HCT116 (cell line): ENCODE data around the gene TUB. TPM values are rescaled to one million over a fixed set of nuclear protein-coding genes. Genes with fewer than 3 reads are reported as not detected.

Experiments used
- ATAC-seq: fragments of 200-7000 bp; cut with Tn5 transposase; 2 replicates; pipeline ENCODE4 v1.9.1; 2020; ENCODE audit warnings: mild to moderate bottlenecking, moderate library complexity
- BruUV-seq: library from RNA; stranded (reverse); fragments of 400-500 nt; replicated peaks from 2 replicates; lab custom pipeline; 2021; lab: Mats Ljungman, UMichigan
- CTCF ChIA-PET: fragments of 300-600 bp; sonication (Branson Sonifier 250); formaldehyde crosslinking; loops from one replicate; lab custom pipeline; 2021; ENCODE audit warnings: antibody characterized with exemption; lab: Charles Lee
- POLR2A ChIA-PET: fragments of 300-600, 350-600 bp; sonication (Branson Sonifier 250); formaldehyde crosslinking; loops from one replicate; lab custom pipeline; 2021; ENCODE audit warnings: antibody characterized with exemption; lab: Charles Lee
- RAD21 ChIA-PET, 2 experiments: fragments of 300-600 bp; sonication (Branson Sonifier 250); formaldehyde crosslinking; loops; one replicate each; lab custom pipeline; 2023; ENCODE audit warnings: low total read pairs in 2 of 2; ENCODE audit not compliant: uncharacterized antibody in 2 of 2, unreplicated experiment in 2 of 2, low non-redundant PET in 1 of 2; lab: Charles Lee
- DNase-seq: peaks from one replicate; pipeline ENCODE4 v3.0.0-alpha.2; 2010; ENCODE audit warnings: low read depth, low spot score
- H2AFZ ChIP-seq: fragments of 200-600 bp; shearing (Covaris generic), sonication (generic); 2 replicates; pipeline ENCODE4 v1.6.1; 2017; ENCODE audit warnings: low read depth, mixed run types, mixed read lengths, antibody characterized with exemption, low read length; ENCODE audit not compliant: poor library complexity, severe bottlenecking
- H3K27ac ChIP-seq: 2 replicates; pipeline ENCODE4 v1.5.1; 2012; ENCODE audit warnings: low read depth, low read length
- H3K27me3 ChIP-seq: fragments of 200-600 bp; sonication (generic); 2 replicates; pipeline ENCODE4 v1.6.1; 2016; ENCODE audit warnings: mixed run types, low read length, mixed read lengths; ENCODE audit not compliant: insufficient read depth
- H3K36me3 ChIP-seq, 2 experiments: fragments of 200-500 bp in 1 of 2; fragments of 200-600 bp in 1 of 2; sonication (Bioruptor generic) in 1 of 2; sonication (generic) in 1 of 2; 2 replicates each; pipeline versions ENCODE4 v1.5.1 to v1.6.1; 2014 to 2016; ENCODE audit warnings: low read length in 2 of 2, inconsistent platforms in 1 of 2, mixed read lengths in 1 of 2, mixed run types in 1 of 2; ENCODE audit not compliant: insufficient read depth in 2 of 2, control insufficient read depth in 1 of 2
- H3K4me1 ChIP-seq, 2 experiments: fragments of 200-600 bp in 1 of 2; sonication (generic) in 1 of 2; 2 replicates each; pipeline versions ENCODE4 v1.5.1 to v1.6.1; 2012 to 2017; ENCODE audit warnings: low read length in 2 of 2, inconsistent platforms in 1 of 2, mild to moderate bottlenecking in 1 of 2, mixed read lengths in 1 of 2, mixed run types in 1 of 2, moderate library complexity in 1 of 2; ENCODE audit not compliant: insufficient read depth in 2 of 2, control insufficient read depth in 1 of 2
- H3K4me2 ChIP-seq: fragments of 200-600 bp; sonication (generic); 2 replicates; pipeline ENCODE4 v1.6.1; 2017; ENCODE audit warnings: mixed run types, low read length, mixed read lengths
- H3K4me3 ChIP-seq, 2 experiments: fragments of 200-600 bp in 1 of 2; sonication (generic) in 1 of 2; replicated peaks in 1 of 2; 2 replicates each; pipeline ENCODE4 v1.5.1; 2011 to 2016; ENCODE audit warnings: low read length in 2 of 2, control low read depth in 1 of 2, low read depth in 1 of 2, mild to moderate bottlenecking in 1 of 2, mixed read lengths in 1 of 2, mixed run types in 1 of 2
- H3K79me2 ChIP-seq: fragments of 200-600 bp; sonication (generic); 2 replicates; pipeline ENCODE4 v1.6.1; 2017; ENCODE audit warnings: mild to moderate bottlenecking, mixed run types, low read length, moderate library complexity, mixed read lengths; ENCODE audit not compliant: insufficient read depth
- H3K9ac ChIP-seq: fragments of 200-600 bp; sonication (generic); 2 replicates; pipeline ENCODE4 v1.6.1; 2016; ENCODE audit warnings: low read length, mixed read lengths
- H3K9me2 ChIP-seq: fragments of 200-600 bp; sonication (generic), shearing (Covaris generic); 2 replicates; pipeline ENCODE4 v1.6.1; 2017; ENCODE audit warnings: mixed run types, mild to moderate bottlenecking, moderate library complexity; ENCODE audit not compliant: insufficient read depth
- H3K9me3 ChIP-seq, 2 experiments: fragments of 200-500 bp in 1 of 2; fragments of 200-600 bp in 1 of 2; sonication (Bioruptor generic) in 1 of 2; sonication (generic) in 1 of 2; 2 replicates each; pipeline ENCODE4 v1.6.1; 2014 to 2017; ENCODE audit warnings: low read length in 2 of 2, mixed read lengths in 2 of 2, inconsistent platforms in 1 of 2, low read depth in 1 of 2, mild to moderate bottlenecking in 1 of 2, mixed run types in 1 of 2, moderate library complexity in 1 of 2; ENCODE audit not compliant: control insufficient read depth in 1 of 2, insufficient read depth in 1 of 2
- H4K20me1 ChIP-seq: fragments of 200-600 bp; sonication (generic), shearing (Covaris generic); 2 replicates; pipeline ENCODE4 v1.6.1; 2017; ENCODE audit warnings: mixed run types, mild to moderate bottlenecking, moderate library complexity; ENCODE audit not compliant: insufficient read depth
- EZH2phosphoT487 ChIP-seq: fragments of 200-600 bp; IDR thresholded peaks from 2 replicates; pipeline ENCODE4 v1.6.1; 2018; ENCODE audit warnings: antibody characterized with exemption, borderline replicate concordance
- JUND ChIP-seq: IDR thresholded peaks from 2 replicates; pipeline ENCODE4 v1.6.1; 2012
- MAX ChIP-seq: IDR thresholded peaks from 2 replicates; pipeline ENCODE4 v1.6.1; 2012
- POLR2A ChIP-seq: IDR thresholded peaks from 2 replicates; pipeline ENCODE4 v1.7.0; 2011; ENCODE audit warnings: borderline replicate concordance; ENCODE audit not compliant: insufficient read depth, insufficient read length; ENCODE audit errors: extremely low read depth
- RAD21 ChIP-seq: IDR thresholded peaks from 2 replicates; pipeline ENCODE4 v1.6.1; 2012; ENCODE audit warnings: low read depth, mild to moderate bottlenecking
- SIN3A ChIP-seq: IDR thresholded peaks from 2 replicates; pipeline ENCODE4 v1.6.1; 2012; ENCODE audit warnings: low read depth
- SRF ChIP-seq: IDR thresholded peaks from 2 replicates; pipeline ENCODE4 v1.6.1; 2012; ENCODE audit warnings: low read depth
- YY1 ChIP-seq: IDR thresholded peaks from 2 replicates; pipeline ENCODE4 v1.6.1; 2011; ENCODE audit warnings: low read length, low read depth, moderate library complexity, mild to moderate bottlenecking; ENCODE audit not compliant: insufficient replicate concordance; ENCODE audit errors: extremely low read depth
- ZFX ChIP-seq: fragments of 450-650 bp; IDR thresholded peaks from 2 replicates; pipeline ENCODE4 v1.6.1; 2017
- ZNF274 ChIP-seq: fragments of 200-500 bp; sonication (Bioruptor generic); IDR thresholded peaks from 2 replicates; pipeline ENCODE4 v1.6.1; 2014; ENCODE audit warnings: mild to moderate bottlenecking, low read depth, low read length, inconsistent platforms
- intact Hi-C: fragments of 100-400 bp; cut with micrococcal nuclease; formaldehyde crosslinking; loops from 2 replicates; pipeline ENCODE4 v1.10.0; 2022
- total RNA-seq: library from RNA; stranded (reverse); gene quantifications from one replicate; pipeline ENCODE4 v1.2.1, GENCODE V29; 2021; ENCODE audit not compliant: unreplicated experiment
- TF ChIP-seq, protein P1 (sequence below), 3 experiments: fragments of 200-600 bp in 1 of 3; sonication (generic) in 1 of 3; IDR thresholded peaks in 2 of 3; conservative IDR thresholded peaks in 1 of 3; 2 replicates each; pipeline ENCODE4 v1.5.1; 2012 to 2017; ENCODE audit warnings: low read depth in 2 of 3, low read length in 2 of 3, antibody characterized with exemption in 1 of 3, borderline replicate concordance in 1 of 3, control low read depth in 1 of 3, mild to moderate bottlenecking in 1 of 3, mixed read lengths in 1 of 3, mixed run types in 1 of 3, moderate library complexity in 1 of 3; ENCODE audit not compliant: insufficient read depth in 1 of 3
- TF ChIP-seq, protein P2 (sequence below): IDR thresholded peaks from 2 replicates; pipeline ENCODE4 v1.6.1; 2012; ENCODE audit warnings: low read depth

TUB gene
- total RNA-seq, 1 experiment from 2014 or later: 0.02 TPM

DNA sequence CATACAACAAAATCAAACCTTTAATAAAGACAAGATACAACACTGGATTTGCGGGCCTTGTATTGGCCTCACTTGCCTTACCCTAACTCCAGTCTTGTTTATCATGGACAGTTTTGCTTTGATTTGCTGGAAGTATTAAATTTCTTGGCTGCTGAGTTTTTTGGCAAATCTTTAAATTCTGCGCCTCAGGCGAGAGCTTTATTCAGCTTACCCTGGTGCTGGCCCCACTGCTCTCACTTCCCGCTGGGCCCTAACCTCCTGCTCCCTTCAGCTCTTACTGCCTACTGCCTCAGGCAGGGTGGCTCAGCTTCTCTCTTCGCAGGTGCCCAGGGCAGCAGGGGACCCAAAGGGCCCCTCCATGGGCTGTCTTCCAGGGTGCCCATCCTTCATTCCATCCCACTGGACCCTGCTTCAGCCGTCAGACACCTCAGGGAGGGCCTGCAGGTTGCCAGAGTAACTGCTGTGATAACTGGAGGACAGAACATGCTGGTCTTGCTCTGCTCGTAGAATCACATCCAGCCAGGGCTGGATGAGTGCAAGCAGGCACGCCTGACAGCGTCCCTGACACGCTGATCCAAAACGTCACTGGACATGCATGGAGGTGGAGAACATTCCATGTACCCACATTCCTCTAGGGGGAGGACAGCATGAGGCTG is 45.7 kb upstream of the TUB start:
- TF ChIP-seq, protein P1, sequence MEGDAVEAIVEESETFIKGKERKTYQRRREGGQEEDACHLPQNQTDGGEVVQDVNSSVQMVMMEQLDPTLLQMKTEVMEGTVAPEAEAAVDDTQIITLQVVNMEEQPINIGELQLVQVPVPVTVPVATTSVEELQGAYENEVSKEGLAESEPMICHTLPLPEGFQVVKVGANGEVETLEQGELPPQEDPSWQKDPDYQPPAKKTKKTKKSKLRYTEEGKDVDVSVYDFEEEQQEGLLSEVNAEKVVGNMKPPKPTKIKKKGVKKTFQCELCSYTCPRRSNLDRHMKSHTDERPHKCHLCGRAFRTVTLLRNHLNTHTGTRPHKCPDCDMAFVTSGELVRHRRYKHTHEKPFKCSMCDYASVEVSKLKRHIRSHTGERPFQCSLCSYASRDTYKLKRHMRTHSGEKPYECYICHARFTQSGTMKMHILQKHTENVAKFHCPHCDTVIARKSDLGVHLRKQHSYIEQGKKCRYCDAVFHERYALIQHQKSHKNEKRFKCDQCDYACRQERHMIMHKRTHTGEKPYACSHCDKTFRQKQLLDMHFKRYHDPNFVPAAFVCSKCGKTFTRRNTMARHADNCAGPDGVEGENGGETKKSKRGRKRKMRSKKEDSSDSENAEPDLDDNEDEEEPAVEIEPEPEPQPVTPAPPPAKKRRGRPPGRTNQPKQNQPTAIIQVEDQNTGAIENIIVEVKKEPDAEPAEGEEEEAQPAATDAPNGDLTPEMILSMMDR (IDR thresholded peaks at IDR 0.05 in 2 of 3, conservative IDR thresholded peaks at IDR 0.05 in 1 of 3; ENCODE audit: borderline replicate concordance in 1 of 3, insufficient read depth in 1 of 3, low read depth in 2 of 3, low read length in 2 of 3): no peak
- no peak for TF ChIP-seq MAX
- TF ChIP-seq EZH2phosphoT487: no peak
- TF ChIP-seq RAD21: no peak
- no peak for TF ChIP-seq ZFX
- no peak for TF ChIP-seq POLR2A
- no peak for TF ChIP-seq JUND
- no peak for TF ChIP-seq SIN3A
- TF ChIP-seq, protein P2, sequence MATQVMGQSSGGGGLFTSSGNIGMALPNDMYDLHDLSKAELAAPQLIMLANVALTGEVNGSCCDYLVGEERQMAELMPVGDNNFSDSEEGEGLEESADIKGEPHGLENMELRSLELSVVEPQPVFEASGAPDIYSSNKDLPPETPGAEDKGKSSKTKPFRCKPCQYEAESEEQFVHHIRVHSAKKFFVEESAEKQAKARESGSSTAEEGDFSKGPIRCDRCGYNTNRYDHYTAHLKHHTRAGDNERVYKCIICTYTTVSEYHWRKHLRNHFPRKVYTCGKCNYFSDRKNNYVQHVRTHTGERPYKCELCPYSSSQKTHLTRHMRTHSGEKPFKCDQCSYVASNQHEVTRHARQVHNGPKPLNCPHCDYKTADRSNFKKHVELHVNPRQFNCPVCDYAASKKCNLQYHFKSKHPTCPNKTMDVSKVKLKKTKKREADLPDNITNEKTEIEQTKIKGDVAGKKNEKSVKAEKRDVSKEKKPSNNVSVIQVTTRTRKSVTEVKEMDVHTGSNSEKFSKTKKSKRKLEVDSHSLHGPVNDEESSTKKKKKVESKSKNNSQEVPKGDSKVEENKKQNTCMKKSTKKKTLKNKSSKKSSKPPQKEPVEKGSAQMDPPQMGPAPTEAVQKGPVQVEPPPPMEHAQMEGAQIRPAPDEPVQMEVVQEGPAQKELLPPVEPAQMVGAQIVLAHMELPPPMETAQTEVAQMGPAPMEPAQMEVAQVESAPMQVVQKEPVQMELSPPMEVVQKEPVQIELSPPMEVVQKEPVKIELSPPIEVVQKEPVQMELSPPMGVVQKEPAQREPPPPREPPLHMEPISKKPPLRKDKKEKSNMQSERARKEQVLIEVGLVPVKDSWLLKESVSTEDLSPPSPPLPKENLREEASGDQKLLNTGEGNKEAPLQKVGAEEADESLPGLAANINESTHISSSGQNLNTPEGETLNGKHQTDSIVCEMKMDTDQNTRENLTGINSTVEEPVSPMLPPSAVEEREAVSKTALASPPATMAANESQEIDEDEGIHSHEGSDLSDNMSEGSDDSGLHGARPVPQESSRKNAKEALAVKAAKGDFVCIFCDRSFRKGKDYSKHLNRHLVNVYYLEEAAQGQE: no peak
- TF ChIP-seq SRF: no peak
- TF ChIP-seq ZNF274: no peak
- no peak for TF ChIP-seq YY1
- no peak for DNase-seq
- H4K20me1 ChIP-seq: no peaks in the 10 kb centered on the region
- no peaks in the 10 kb centered on the region for H3K79me2 ChIP-seq
- peaks cover 0 to 10% of the 10 kb centered on the region in 2 experiments; a peak in 2 of 4 replicates for H3K4me1 ChIP-seq
- no peaks in the 10 kb centered on the region; the same call in 1 of the 2 replicates for H3K27me3 ChIP-seq
- ChIA-PET POLR2A (no interaction called here), RAD21 (interaction anchor here in 1 of 2 experiments (2.4 kb wide), 1 partner anchor 55 kb away, joined by 9 read pairs; no protein-coding TSS in a partner anchor), CTCF (interaction anchor here (0.6 to 4.3 kb wide), 4 partner anchors 17 to 64 kb away, joined by 5 to 57 read pairs (median 18); no protein-coding TSS in a partner anchor)
- H3K4me2 ChIP-seq: no peak overlapping the region
- H3K4me3 ChIP-seq: no peak overlapping the region
- no TSS peak for BruUV-seq
- H3K9me3 ChIP-seq: no peaks in the 10 kb centered on the region
- H3K27ac ChIP-seq: no peak overlapping the region
- no peaks in the 10 kb centered on the region for H3K36me3 ChIP-seq
- intact Hi-C loops: no loop called here
- no peak for ATAC-seq
- H3K9ac ChIP-seq: no peak overlapping the region
- H2AFZ ChIP-seq: no peak overlapping the region
- H3K9me2 ChIP-seq: no peaks in the 10 kb centered on the region
